ENCODE measurements around the gene CFAP65. TPM values are rescaled to one million over a fixed set of nuclear protein-coding genes. Genes with fewer than 3 reads are reported as not detected.

Gene CFAP65
- total and polyA plus RNA-seq, 9 of the 15 experiments (the other 6 are each of a cell fraction or from before 2014, with no cell fraction given) = not detected

- ChIA-PET POLR2A (interaction anchor here (0.5 kb wide), 1 partner anchor 36 kb away, joined by 3 read pairs; no protein-coding TSS in a partner anchor), CTCF (ENCODE audit: low intra/inter-chr PET ratio) (no interaction called here)
- intact Hi-C loops (cut with micrococcal nuclease) (loop anchor here (5.0 kb wide), 1 partner anchor 63 kb away; the partner anchor contains the start of gene CRYBA2), in situ Hi-C loops (cut with MboI) (loop anchor here (5.0 kb wide), 1 partner anchor 102 kb away; no protein-coding TSS in a partner anchor)
- FAIRE-seq (no peak), ATAC-seq (no peak), DNase-seq (ENCODE audit: extremely low read depth in 1 of 4, low spot score in 3 of 4) (no peak)
- Histone ChIP-seq H3K9me1 (ENCODE audit: control insufficient read depth, insufficient read depth, low read length) (no peaks in the 10 kb centered on the region), H3K27me3 (ENCODE audit: control insufficient read depth in 2 of 2, insufficient read depth in 2 of 2, low read length in 2 of 2) (peaks cover 14 to 54% of the 10 kb centered on the region in 2 experiments; a peak in 4 of 5 replicates), H3K4me2 (ENCODE audit: insufficient read depth, low read length) (no peak overlapping the region), H2AFZ (ENCODE audit: low read depth, low read length) (no peak overlapping the region), H3K36me3 (ENCODE audit: control insufficient read depth, insufficient read depth, low read length) (no peaks in the 10 kb centered on the region), H3K79me2 (ENCODE audit: control insufficient read depth, insufficient read depth, low read length) (no peaks in the 10 kb centered on the region), H3K9me3 (replicated peaks; ENCODE audit: control insufficient read depth, insufficient read depth, low read depth, low read length) (no peaks in the 10 kb centered on the region), H3K9ac (ENCODE audit: insufficient read depth in 1 of 2, low read depth in 2 of 2, low read length in 2 of 2) (no peak overlapping the region), H3K27ac (ENCODE audit: extremely low read depth, low read depth, low read length) (no peak overlapping the region), H3K4me1 (replicated peaks in 1 of 2; ENCODE audit: control insufficient read depth in 2 of 2, insufficient read depth in 2 of 2, low read length in 2 of 2) (peaks cover 0 to 25% of the 10 kb centered on the region in 2 experiments; a peak in 2 of 5 replicates), H3K4me3 (no peak overlapping the region), H4K20me1 (replicated peaks; ENCODE audit: control insufficient read depth, insufficient read depth, low read length) (0 out of 2 replicates have a peak, but pooled peaks cover 6% of the 10 kb centered on the region)
- 8% methylated on average over 27 of the region's 43 CpGs for WGBS (ENCODE audit: insufficient coverage, low coverage, missing lambda C conversion rate)
- BruUV-seq (replicated peaks) = no TSS peak
- TF ChIP-seq ELK3 (CRISPR knock-in tag; IDR thresholded peaks at IDR 0.05) (no peak), DMBX1 (CRISPR knock-in tag; IDR thresholded peaks at IDR 0.05; ENCODE audit: borderline replicate concordance) (no peak), HDAC1 (IDR thresholded peaks at IDR 0.05) (no peak), SETDB1 (IDR thresholded peaks at IDR 0.05; ENCODE audit: low read length) (no peak), MGA (IDR thresholded peaks at IDR 0.05) (no peak)
Measured at GRCh38 chr2:219054956-219055903, 13.9 kb upstream of the CFAP65 start.

Measured in K562 (cell line).